Measurements from ENCODE around the gene CDKL4. TPM values are rescaled to one million over a fixed set of nuclear protein-coding genes. Genes with fewer than 3 reads are reported as not detected.
A peak's percentile ranks its signal among the peaks of the same experiment; 100 is the strongest.

CDKL4 gene
- total and polyA plus RNA-seq, 2 of the 13 experiments (the other 11 are each of a cell fraction or from before 2014, with no cell fraction given) = 0.29 to 0.50 TPM

GRCh38 chr2:39138837-39139211 lies 104.9 kb downstream of the CDKL4 start (continued):
- TF ChIP-seq SNAPC4 (CRISPR knock-in tag; IDR thresholded peaks at IDR 0.05) = 0 out of 2 replicates have a peak, but pooled peaks have one; percentile 28
- peak; percentile 49; the same call in 1 of the 2 replicates for TF ChIP-seq RXRA (CRISPR knock-in tag; IDR thresholded peaks at IDR 0.05)
- TF ChIP-seq, protein P1, sequence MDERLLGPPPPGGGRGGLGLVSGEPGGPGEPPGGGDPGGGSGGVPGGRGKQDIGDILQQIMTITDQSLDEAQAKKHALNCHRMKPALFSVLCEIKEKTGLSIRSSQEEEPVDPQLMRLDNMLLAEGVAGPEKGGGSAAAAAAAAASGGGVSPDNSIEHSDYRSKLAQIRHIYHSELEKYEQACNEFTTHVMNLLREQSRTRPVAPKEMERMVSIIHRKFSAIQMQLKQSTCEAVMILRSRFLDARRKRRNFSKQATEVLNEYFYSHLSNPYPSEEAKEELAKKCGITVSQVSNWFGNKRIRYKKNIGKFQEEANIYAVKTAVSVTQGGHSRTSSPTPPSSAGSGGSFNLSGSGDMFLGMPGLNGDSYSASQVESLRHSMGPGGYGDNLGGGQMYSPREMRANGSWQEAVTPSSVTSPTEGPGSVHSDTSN (CRISPR knock-in tag; IDR thresholded peaks at IDR 0.05) = no peak
- no peak for TF ChIP-seq ZNF441 (CRISPR knock-in tag; IDR thresholded peaks at IDR 0.05; ENCODE audit: borderline replicate concordance)
- peak; percentile 39; the same call in 1 of the 2 replicates for TF ChIP-seq ZNF644 (CRISPR knock-in tag; IDR thresholded peaks at IDR 0.05; ENCODE audit: low read depth)
- no peak for TF ChIP-seq MTF2 (CRISPR knock-in tag; IDR thresholded peaks at IDR 0.05; ENCODE audit: borderline replicate concordance)
- 0 out of 2 replicates have a peak, but pooled peaks have one; percentile 13 for TF ChIP-seq ZNF878 (CRISPR knock-in tag; IDR thresholded peaks at IDR 0.05)
- no peak for TF ChIP-seq FUBP1 (CRISPR knock-in tag; IDR thresholded peaks at IDR 0.05; ENCODE audit: borderline replicate concordance)
- TF ChIP-seq, protein P2, sequence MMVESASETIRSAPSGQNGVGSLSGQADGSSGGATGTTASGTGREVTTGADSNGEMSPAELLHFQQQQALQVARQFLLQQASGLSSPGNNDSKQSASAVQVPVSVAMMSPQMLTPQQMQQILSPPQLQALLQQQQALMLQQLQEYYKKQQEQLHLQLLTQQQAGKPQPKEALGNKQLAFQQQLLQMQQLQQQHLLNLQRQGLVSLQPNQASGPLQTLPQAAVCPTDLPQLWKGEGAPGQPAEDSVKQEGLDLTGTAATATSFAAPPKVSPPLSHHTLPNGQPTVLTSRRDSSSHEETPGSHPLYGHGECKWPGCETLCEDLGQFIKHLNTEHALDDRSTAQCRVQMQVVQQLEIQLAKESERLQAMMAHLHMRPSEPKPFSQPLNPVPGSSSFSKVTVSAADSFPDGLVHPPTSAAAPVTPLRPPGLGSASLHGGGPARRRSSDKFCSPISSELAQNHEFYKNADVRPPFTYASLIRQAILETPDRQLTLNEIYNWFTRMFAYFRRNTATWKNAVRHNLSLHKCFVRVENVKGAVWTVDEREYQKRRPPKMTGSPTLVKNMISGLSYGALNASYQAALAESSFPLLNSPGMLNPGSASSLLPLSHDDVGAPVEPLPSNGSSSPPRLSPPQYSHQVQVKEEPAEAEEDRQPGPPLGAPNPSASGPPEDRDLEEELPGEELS (CRISPR knock-in tag; IDR thresholded peaks at IDR 0.05) = peak; percentile 74
- 0 out of 2 replicates have a peak, but pooled peaks have one; percentile 31 for TF ChIP-seq ZFP1 (CRISPR knock-in tag; IDR thresholded peaks at IDR 0.05)
- TF ChIP-seq, protein P3, sequence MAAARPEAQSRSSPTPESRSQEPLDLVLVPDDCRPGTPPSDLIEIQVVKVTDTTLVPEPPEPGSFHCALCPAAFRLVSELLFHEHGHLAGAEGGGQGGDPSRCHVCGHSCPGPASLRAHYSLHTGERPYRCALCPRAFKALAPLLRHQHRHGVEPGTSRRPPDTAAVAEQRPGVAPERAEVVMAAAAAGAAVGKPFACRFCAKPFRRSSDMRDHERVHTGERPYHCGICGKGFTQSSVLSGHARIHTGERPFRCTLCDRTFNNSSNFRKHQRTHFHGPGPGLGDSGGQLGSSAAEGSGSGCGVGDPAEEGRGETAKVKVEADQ (CRISPR knock-in tag; IDR thresholded peaks at IDR 0.05; ENCODE audit: borderline replicate concordance) = no peak
- no peak for TF ChIP-seq PLSCR1 (CRISPR knock-in tag; IDR thresholded peaks at IDR 0.05; ENCODE audit: borderline replicate concordance)
- no peak for TF ChIP-seq DR1 (CRISPR knock-in tag; IDR thresholded peaks at IDR 0.05)
- peak; percentile 14; the same call in 1 of the 2 replicates for TF ChIP-seq FOXO1 (CRISPR knock-in tag; IDR thresholded peaks at IDR 0.05)

Measured in HepG2 (cell line).